Measurements from ENCODE around the gene ANAPC2. TPM values are rescaled to one million over a fixed set of nuclear protein-coding genes. Genes with fewer than 3 reads are reported as not detected.
"Not testable (repeated sequence)": the region's sequence is repeated elsewhere in the genome, so short reads cannot be mapped to it uniquely, and the experiment has no call there.

The ANAPC2 gene
- total RNA-seq, 1 experiment from 2014 or later: 16.1 TPM

DNA sequence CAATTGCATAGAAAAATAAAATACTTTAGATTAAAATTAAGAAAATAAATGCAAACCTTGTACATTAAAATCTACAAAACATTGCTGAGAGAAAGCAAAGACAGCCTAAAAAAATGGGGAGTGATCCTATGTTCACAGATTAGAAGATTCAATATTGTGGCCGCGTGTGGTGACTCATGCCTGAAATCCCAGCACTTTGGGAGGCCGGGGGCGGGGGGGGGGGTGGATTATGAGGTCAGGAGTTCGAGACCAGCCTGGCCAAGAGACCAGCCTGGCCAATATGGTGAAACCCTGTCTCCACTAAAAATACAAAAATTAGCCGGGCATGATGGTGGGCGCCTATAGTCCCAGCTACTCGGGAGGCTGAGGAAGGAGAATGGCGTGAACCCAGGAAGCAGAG, 53.2 kb downstream of the ANAPC2 start:
- DNase-seq (ENCODE audit: extremely low read depth, low read depth): not testable (repeated sequence)

GRCh38 chr9:137134191-137134590, 54.2 kb downstream of the ANAPC2 start:
- DNase-seq (ENCODE audit: extremely low read depth, low read depth): no peak

GRCh38 chr9:137130176-137130755, 58.1 kb downstream of the ANAPC2 start:
- DNase-seq (ENCODE audit: extremely low read depth, low read depth): no peak

- peak; percentile 90 for DNase-seq (ENCODE audit: extremely low read depth, low read depth)
Measured at GRCh38 chr9:137129456-137130175, 58.7 kb downstream of the ANAPC2 start.

- DNase-seq (ENCODE audit: extremely low read depth, low read depth): no peak
Measured at GRCh38 chr9:137128862-137129455, 59.4 kb downstream of the ANAPC2 start.

- no peak for DNase-seq (ENCODE audit: extremely low read depth, low read depth)
Measured at GRCh38 chr9:137128158-137128861, 60.0 kb downstream of the ANAPC2 start.

DNA sequence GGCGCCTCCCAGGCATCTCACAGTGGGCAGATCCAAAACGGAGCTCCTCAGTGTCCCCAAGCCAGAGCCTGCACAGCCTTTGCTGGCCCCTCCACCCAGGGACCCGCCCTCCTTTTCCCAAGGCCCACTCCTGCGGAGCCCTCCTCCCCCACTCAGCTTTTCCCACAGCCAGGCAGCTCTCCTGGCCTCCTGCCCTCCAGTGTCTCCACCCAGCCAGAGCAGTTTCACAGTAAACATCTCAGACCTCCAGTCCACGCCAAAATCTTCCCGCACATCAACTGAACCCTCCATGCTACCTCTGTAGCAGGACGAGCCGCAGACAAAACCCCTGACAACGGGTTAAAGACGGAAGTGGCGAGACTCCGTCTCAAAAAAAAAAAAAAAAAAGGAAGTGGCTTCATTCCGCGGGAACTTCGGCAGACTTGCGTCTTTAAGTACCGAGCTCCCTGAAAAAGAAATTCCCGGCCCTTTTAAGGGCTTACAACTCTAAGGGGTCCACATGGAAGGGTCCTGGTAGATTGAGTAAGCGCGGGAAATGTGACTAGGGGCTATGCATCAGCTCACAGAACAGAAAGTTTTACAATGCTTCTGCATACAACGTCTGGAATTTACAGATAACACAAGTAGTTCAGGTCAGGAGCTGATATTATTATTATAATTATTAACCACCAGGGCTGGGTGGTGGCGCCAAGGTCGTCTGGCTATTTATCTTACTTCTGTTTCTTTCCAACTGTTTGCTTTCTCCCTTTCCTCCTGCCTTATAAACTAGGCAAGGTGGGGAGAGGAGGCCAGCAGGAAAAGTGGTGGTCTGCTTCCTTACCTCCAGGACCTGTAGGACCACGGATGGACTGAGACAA, 60.8 kb downstream of the ANAPC2 start:
- DNase-seq (ENCODE audit: extremely low read depth, low read depth): no peak

GRCh38 chr9:137126786-137127185, 61.6 kb downstream of the ANAPC2 start:
- no peak for DNase-seq (ENCODE audit: extremely low read depth, low read depth)

Small RNA genes lying within 50 kb of the gene (small RNA-seq; reads per million reads assigned to genes)
- gene MIR3621: 0 to 0.12 reads per million in 2 experiments

Other genes starting within 250 kb of the ANAPC2 start
- 93.0 and 112 TPM in 2 replicates for gene FBXW5, start 243.8 kb downstream of the ANAPC2 start, total RNA-seq (2014; rRNA removed; shearing (Covaris generic))
- 0.92 TPM in 1 of 2 replicates, not detected in the other for gene C8G, start 243.3 kb downstream of the ANAPC2 start, total RNA-seq (2014; rRNA removed; shearing (Covaris generic))
- gene LCN12, start 236.3 kb downstream of the ANAPC2 start, total RNA-seq (2014; rRNA removed; shearing (Covaris generic)): 1.2 and 1.5 TPM in 2 replicates
- not detected in 2 replicates for gene PTGDS, start 211.1 kb downstream of the ANAPC2 start, total RNA-seq (2014; rRNA removed; shearing (Covaris generic))
- gene LCNL1, start 205.6 kb downstream of the ANAPC2 start, total RNA-seq (2014; rRNA removed; shearing (Covaris generic)): not detected in 2 replicates
- 35.4 and 39.4 TPM in 2 replicates for gene PAXX, start 196.1 kb downstream of the ANAPC2 start, total RNA-seq (2014; rRNA removed; shearing (Covaris generic))
- gene CLIC3, start 192.0 kb downstream of the ANAPC2 start, total RNA-seq (2014; rRNA removed; shearing (Covaris generic)): 0.17 TPM in 1 of 2 replicates, not detected in the other
- 21.0 and 25.0 TPM in 2 replicates for gene ABCA2, start 160.3 kb downstream of the ANAPC2 start, total RNA-seq (2014; rRNA removed; shearing (Covaris generic))
- not detected in 2 replicates for gene FUT7, start 156.5 kb downstream of the ANAPC2 start, total RNA-seq (2014; rRNA removed; shearing (Covaris generic))
- 30.3 and 35.5 TPM in 2 replicates for gene NPDC1, start 142.4 kb downstream of the ANAPC2 start, total RNA-seq (2014; rRNA removed; shearing (Covaris generic))
- not detected in 2 replicates for gene ENTPD2, start 134.5 kb downstream of the ANAPC2 start, total RNA-seq (2014; rRNA removed; shearing (Covaris generic))
- gene SAPCD2, start 118.0 kb downstream of the ANAPC2 start, total RNA-seq (2014; rRNA removed; shearing (Covaris generic)): 32.4 and 43.6 TPM in 2 replicates
- gene UAP1L1, start 111.0 kb downstream of the ANAPC2 start, total RNA-seq (2014; rRNA removed; shearing (Covaris generic)): 3.6 and 4.0 TPM in 2 replicates
- gene MAN1B1, start 101.6 kb downstream of the ANAPC2 start, total RNA-seq (2014; rRNA removed; shearing (Covaris generic)): 53.6 and 55.5 TPM in 2 replicates
- 111 and 116 TPM in 2 replicates for gene DPP7, start 73.8 kb downstream of the ANAPC2 start, total RNA-seq (2014; rRNA removed; shearing (Covaris generic))
- not detected in 2 replicates for gene GRIN1, start 49.4 kb downstream of the ANAPC2 start, total RNA-seq (2014; rRNA removed; shearing (Covaris generic))
- gene LRRC26, start 18.5 kb downstream of the ANAPC2 start, total RNA-seq (2014; rRNA removed; shearing (Covaris generic)): not detected in 2 replicates
- gene TMEM210, start 16.5 kb downstream of the ANAPC2 start, total RNA-seq (2014; rRNA removed; shearing (Covaris generic)): not detected in 2 replicates
- gene SSNA1, start 116 bp upstream of the ANAPC2 start, total RNA-seq (2014; rRNA removed; shearing (Covaris generic)): 59.3 and 66.1 TPM in 2 replicates
- 7.4 and 8.2 TPM in 2 replicates for gene TPRN, start 12.2 kb upstream of the ANAPC2 start, total RNA-seq (2014; rRNA removed; shearing (Covaris generic))
- gene TMEM203, start 17.1 kb upstream of the ANAPC2 start, total RNA-seq (2014; rRNA removed; shearing (Covaris generic)): 38.8 and 39.8 TPM in 2 replicates
- 11.1 and 13.5 TPM in 2 replicates for gene NDOR1, start 17.1 kb upstream of the ANAPC2 start, total RNA-seq (2014; rRNA removed; shearing (Covaris generic))
- gene RNF208, start 33.7 kb upstream of the ANAPC2 start, total RNA-seq (2014; rRNA removed; shearing (Covaris generic)): 0.37 and 0.40 TPM in 2 replicates
- gene CYSRT1, start 36.6 kb upstream of the ANAPC2 start, total RNA-seq (2014; rRNA removed; shearing (Covaris generic)): 0.59 and 1.4 TPM in 2 replicates
- not detected in 2 replicates for gene RNF224, start 38.9 kb upstream of the ANAPC2 start, total RNA-seq (2014; rRNA removed; shearing (Covaris generic))
- gene SLC34A3, start 42.3 kb upstream of the ANAPC2 start, total RNA-seq (2014; rRNA removed; shearing (Covaris generic)): not detected in 2 replicates
- gene TUBB4B, start 52.7 kb upstream of the ANAPC2 start, total RNA-seq (2014; rRNA removed; shearing (Covaris generic)): 167 and 171 TPM in 2 replicates
- gene STPG3, start 62.7 kb upstream of the ANAPC2 start, total RNA-seq (2014; rRNA removed; shearing (Covaris generic)): not detected in 2 replicates
- 41.5 and 43.8 TPM in 2 replicates for gene NELFB, start 66.8 kb upstream of the ANAPC2 start, total RNA-seq (2014; rRNA removed; shearing (Covaris generic))
- gene TOR4A, start 89.2 kb upstream of the ANAPC2 start, total RNA-seq (2014; rRNA removed; shearing (Covaris generic)): 30.5 and 32.0 TPM in 2 replicates
- 5.1 and 8.9 TPM in 2 replicates for gene NRARP, start 113.7 kb upstream of the ANAPC2 start, total RNA-seq (2014; rRNA removed; shearing (Covaris generic))
- 8.4 and 12.8 TPM in 2 replicates for gene EXD3, start 234.6 kb upstream of the ANAPC2 start, total RNA-seq (2014; rRNA removed; shearing (Covaris generic))
- gene NOXA1, start 234.8 kb upstream of the ANAPC2 start, total RNA-seq (2014; rRNA removed; shearing (Covaris generic)): 0.92 and 2.0 TPM in 2 replicates

All from NCI-H460 (cell line).